SW 1271 (cell line): ENCODE data around the gene ID4.

Source experiments
- DNase-seq, 2 experiments: peaks; one replicate each; lab custom pipeline; 2025; lab: John Stamatoyannopoulos, UW

The ID4 gene, protein sequence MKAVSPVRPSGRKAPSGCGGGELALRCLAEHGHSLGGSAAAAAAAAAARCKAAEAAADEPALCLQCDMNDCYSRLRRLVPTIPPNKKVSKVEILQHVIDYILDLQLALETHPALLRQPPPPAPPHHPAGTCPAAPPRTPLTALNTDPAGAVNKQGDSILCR

DNA sequence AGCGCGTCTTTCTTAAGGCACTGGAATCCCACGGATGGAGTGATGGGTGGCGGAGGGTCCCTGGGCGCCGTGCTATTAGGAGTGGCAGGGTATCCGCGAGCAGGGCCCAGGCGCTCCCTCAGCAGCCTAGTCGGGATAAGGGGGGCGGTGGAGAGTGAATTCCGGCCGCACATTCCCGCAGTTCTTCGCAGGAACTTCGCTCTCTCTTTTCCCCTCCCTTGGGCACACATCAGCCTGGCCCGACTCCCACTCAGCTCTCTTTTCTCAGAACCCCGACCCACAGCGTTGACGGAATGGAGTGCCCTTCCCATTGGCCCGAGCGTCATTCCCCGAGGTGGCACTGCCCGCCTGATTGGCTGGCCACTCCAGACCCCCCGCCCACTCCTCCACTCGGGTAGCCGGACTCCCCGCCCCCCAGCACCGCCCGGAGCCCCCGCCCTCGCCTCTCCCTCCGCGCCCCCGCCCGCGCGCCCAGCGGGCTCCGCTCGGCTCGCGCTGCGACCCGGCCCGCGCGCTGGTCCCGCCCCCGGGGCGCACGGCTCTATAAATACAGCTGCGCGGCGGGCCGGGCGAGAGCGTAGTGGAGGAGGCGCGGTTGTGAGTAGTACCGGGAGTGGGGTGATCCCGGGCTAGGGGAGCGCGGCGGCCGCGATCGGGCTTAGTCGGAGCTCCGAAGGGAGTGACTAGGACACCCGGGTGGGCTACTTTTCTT, at the start of gene ID4:
Gene ID4 (plus strand): TSS at position 572 of the 712 bp plus-strand sequence. CDS start 385 bp downstream, outside the sequence.
- no peak for DNase-seq

DNA sequence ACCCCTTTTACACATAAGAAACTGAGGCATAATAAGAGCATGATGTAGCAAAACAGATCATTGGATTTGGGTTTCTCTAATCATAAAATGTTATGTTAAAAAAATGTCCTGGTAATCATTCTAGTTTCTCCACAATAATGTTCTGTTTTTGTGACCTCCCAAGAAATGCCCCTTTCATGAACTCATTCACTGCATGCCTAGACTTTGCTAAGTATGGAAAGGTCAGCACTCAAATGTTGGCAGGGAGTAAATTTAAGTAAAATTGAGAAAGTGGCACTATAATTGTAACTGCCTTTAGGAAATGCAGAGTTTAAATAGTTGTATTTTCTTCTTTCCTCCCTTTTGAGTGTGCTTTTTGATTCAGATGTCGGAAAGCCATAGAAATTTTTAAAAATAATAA, 48.5 kb upstream of the ID4 start:
- no peak for DNase-seq

DNA sequence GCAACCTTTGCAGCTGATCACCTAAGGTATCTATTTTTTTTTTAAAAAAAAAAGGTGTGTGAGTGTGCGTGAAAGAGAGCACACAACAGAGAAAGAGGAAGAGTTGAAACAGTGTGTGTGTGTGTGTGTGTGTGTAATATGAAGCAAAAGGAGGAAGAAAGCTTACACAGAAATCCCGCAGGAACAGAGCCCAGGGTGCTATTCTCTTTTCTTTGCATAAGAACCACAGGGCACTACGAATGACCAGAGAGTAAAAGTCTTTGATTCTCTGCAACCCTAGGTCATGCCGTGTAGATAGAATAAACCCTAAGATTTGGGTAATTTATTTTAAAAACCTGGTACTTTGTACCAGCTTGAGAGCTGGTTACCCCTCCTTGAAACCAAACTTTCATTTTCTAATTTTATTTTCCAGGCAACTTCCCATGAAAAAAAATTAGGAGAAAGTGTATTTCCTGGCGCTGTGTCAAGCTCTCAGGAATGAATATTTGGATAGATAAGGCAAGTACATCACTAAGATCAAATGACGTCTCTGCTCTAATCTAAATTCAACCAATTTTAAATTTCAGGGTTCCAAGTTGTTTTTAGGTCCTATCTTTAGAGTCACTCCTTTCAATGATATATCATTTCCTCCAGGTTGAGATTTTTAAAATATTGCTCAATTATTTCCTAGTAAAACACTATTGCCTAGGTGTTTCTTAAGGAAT, 47.9 kb upstream of the ID4 start:
- no peak for DNase-seq

DNA sequence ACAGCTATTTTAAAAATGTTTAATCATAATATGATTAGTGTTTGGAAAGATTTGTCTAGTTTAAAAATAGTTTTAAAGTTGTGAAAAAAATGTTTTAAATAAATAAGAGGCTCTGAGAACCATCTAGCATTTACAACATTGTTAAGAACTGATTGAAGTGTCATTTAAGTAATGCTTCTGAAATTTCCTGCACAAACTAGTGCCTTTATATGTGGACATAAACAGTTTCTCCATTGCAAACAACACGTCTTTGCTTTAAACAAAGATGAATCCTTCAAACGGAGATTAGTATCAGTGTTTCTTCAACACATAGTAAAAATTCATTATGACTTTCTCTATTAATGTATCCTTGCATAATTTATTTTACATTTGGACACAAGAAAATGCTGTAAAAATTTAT, 45.9 kb upstream of the ID4 start:
- DNase-seq: no peak

DNA sequence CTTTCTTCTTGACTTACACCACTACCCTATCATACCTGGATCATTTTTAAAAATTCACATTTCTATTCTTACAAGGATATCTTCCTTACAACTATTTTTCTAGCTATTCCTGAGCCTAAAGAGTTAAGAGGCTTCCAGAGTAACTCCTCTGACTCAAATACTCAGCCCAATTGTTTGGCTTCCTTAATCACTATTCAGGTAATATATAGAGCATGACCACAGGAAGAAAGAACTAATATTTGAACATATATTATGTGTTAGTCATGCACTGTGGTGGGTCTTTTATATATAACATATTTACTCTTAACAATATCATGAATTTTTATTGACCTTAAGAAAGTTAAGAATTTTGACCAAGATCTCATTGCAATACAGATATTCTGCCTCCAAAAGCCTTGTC, 42.0 kb upstream of the ID4 start:
- no peak for DNase-seq

DNA sequence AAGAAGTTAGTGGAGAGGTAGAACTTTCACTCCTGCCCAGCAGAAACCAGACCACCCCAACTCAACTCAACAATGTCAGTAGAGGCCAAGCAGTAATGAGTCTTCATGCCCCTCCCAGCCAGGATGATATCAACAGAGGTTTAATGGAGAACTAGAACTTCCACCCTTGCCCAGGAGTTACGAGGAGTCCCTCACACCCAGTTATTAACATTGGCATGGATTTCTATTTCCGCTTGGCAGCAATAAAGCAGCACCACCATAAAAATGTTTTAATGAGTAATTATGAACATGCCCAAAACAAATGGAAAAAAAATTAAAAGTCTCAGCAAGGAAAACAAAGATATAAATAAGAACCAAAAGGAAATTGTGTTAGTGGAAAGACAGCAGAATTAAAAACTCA, 40.7 kb upstream of the ID4 start:
- DNase-seq: no peak

DNA sequence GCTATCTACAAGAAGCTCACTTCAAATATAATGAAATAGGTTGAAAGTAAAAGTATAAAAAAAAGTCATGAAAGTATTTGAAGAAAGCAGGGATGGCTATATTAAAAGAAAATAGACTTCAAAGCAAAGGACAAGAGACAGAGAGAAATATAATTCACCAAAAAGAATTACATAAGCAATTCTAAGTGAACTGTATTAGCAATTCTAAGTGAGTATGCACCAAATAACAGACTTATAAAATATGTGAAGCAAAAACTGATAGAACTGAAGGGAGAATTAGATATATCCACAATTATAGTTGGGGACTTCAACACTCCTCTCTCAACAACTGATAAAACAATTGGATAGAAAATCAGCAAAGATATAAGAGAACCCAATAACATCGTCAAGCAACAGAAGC, 38.8 kb upstream of the ID4 start:
- no peak for DNase-seq

DNA sequence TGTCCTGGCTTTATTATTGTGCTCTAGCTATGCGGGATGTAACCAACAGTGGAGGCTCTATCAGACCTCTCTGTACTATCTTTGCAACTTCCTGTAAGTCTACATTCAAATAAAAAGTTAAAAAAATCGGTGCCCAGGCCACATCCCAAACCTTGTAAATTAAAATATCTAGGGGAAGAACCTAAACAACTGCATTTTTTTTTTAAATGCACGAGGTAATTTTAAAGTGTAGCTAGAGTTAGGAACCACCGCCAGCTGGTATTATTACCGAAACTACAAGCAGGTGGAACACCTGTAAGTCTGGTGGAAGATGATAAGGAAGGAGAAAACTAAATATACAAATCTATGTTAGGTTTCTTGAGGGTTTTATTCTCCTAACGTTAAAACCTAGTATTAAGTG, 34.5 kb upstream of the ID4 start:
- no peak for DNase-seq

DNA sequence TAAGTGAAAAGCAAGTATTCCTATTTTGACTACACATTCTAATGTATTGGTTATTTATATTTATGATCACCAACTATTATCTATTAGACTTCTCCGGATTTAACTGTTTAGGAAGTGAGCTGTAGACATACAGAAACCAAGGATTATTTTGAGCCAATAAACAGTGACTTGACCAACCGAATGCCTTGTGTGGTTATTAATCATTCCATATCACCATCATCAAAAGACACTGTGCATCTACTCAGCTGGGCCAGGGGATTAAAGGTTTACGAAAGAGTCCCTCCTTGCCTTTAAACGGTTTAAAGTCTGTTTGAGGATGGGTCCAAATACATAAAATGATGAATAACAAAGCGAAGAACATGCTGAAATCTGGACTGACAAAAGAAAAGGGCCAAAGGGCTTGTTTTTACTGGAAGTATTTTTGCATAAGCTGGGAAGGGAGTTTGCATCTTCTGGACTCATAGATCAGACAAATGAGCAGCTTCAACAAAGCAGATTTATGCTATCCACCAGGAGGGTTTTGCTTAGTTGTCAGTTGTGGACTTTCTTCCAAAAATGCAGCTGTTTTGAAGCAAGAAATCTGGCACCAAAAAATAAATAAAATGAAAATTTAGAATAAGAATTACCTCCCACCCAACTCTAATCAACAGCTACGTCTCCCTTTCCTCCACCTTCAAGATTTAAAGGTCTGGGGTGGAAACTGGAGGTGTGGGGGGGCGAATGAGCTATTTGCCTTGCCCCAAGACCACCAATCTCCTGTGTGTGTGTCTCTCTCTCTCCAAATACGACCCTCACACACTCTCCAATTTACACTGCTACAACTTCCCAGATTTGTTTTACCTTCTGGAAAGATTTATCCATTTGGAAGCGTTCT, 33.6 kb upstream of the ID4 start:
- DNase-seq: no peak

DNA sequence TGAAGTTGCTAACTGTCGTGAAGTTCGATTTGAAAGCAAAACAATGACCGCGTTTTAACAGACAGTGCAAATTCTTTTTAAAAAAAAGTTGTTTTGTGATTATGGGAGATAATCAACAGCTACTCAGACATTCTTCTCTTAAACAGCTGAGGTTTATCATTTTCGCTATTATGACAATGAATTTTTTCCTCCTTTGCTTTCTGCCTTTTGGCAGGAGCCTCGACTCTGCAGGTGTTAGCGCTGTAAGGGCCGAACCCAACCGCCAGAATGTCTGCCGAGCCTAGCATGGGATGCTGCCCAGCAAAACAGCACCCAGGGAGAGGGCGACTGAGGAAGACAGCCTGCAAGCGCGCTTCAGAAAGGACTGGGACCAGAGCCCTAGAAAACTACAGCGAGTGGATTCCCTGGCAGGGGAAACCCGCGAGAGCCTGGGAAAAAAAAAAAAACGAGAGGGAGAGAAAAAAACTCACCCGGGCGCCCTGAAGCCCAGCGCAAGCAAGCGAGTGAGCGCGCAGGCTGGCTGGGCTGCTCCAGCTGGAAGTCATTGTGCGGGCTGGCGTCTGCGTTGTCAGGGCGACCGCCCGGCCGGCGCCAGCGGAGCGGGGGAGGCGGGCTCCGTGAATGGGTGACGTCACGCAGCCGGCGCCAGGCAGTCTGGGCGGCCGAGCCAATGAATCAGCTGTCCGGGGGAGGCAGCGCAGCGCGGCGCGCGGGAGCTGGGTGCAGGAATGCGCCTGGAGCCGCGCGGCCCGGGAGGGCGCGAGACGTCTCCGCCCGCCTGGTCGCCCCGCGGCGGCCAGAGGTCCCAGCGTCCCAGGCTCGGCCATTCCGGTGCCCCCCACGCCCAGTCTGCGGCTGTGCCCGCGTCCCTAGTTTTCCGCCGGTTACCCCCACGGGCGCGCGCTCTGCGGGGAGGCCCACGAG, 32.7 kb upstream of the ID4 start:
- peak; percentile 66 to 94 for DNase-seq

DNA sequence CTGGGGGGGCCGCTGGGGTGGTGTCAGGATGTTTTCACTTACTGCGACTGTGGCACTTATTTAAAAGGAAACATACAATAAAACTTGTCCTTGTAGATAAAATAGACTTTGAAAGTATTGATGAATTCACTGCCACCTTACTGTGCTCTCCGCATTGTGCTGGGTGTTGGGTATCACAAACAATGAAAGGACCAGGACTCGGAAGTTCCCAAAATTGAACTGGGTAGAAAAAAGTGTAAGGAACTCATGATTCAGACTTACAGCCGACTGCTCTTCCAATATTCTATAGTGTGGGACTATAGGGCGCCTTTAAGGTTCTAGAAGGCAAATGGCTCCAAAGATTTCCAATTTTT, 32.1 kb upstream of the ID4 start:
- peak in 1 of 2 experiments; percentile 39 for DNase-seq

DNA sequence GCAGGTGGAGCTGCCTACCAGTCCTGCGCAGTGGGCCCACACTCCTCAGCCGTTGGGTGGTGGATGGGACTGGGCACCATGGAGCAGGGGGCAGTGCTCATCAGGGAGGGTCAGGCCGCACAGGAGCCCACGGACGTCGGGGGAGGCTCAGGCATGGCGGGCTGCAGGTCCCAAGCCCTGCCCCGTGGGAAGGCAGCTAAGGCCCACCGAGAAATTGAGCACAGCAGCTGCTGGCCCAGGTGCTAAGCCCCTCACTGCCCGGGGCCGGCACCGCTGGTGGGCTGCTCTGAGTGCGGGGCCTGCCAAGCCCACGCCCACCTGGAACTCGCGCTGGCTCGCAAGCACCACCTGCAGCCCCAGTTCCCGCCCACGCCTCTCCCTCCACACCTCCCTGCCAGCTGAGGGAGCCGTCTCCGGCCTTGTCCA, 30.2 kb upstream of the ID4 start:
- no peak for DNase-seq

DNA sequence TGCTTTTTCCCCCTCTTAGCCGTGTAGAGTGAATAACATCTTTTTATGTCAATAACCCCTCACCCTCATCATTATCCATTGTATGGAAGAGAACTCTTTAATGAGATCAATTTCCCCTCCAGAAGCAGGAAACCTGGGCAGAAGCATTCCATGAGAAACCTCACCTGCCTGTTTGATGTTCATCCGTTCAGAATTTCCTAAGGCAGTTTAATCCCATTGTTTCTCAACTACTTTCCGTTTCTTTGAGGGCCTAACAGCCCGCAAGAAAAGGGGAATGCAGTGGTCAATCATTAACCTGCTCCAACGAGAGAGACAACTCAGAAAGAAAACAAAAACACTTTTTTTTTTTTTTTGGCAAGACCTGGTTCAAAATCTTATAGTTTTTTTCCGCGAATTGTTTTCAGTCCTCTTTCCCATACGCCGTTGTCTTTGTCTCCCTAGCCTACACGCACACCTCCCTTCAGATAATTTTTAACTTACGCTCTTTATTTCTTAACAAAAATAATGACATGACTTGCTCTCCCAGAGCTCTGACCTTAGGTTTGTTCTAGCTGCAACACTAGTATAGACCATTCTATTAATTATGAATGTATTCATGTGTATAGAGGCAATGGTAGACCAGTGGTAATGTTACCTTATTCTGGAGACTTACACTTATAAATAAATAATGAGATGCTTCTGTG, 25.6 kb upstream of the ID4 start:
- no peak for DNase-seq

DNA sequence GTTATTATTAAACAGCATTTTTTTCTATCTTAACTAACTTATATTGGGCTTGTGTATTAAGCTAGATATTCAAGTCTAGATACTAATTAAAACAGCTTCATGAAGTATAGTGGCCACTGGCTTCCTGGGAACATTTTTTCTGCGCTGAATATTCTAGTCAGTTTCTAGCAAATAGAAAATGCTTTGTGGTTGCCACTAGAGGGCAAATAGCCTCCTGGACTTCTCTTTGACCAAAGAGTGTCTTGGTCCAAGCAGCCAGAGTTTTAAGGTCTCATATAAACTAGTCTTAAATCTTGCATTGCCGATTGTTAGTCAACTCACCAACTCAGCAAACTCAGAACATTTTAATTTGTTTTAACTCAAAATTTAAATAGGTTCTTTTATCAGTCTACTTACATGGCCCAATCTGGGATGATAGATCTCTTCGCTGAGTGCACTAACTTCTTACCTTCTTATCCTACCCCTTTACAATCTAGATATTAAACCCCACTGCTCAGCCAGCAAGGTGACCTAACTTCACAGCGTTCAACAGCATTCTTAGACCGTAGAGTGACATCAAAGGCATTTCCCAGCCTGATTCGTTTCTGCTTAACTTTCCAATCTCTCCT, 24.6 kb upstream of the ID4 start:
- peak in 1 of 2 experiments; percentile 46 for DNase-seq

DNA sequence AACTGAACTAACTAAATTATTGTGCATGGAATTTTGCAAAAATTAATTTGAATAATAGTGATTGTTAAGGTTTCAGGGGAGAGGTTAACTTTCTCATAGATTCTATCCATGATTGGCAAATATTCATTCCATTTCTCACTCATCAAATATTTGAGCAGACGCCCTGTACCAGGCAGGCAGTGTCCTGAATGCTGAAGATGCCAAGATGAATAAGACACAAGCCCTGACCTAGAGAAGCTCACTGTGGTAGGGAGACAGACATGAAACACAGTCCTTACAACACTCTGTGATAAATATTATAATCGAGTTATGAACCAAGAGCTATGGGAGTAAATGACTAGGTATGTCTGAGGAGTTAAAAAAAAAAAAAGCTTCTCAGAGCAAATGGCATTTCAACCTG, 18.4 kb upstream of the ID4 start:
- DNase-seq: no peak

DNA sequence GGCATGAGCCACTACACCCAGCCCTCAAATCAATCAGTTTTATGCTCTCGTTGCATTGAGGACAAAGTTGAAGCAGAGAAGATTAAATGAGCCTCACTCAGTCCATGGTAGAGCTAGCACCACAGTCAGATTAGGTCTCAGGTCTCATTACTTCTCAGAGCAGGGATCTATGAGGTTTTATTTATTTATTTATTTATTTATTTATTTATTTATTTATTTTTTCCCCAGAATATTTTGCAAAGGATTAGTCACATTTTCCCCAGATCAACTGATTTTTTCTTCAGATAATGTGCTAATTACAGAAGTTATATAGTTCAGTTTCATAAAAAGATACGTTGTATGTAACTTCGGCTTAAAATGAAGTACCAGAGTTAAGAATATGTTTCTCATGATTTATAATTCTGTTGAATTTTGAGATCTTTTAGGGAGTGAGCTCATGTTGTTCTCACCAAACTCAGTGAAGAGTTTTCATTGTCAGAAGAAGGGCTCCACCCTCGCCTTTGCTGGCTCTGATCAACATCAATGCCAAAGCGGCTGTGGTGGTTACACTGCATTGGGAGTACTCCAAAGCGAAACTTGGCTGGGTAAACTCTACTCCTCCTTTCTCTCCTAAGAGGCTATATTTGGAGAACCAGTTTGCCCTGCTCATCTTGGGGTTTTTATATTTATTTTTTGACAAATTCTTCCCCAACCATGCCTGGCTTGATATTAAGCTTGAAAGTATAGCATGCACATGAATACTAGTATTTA, 12.9 kb upstream of the ID4 start:
- no peak for DNase-seq

DNA sequence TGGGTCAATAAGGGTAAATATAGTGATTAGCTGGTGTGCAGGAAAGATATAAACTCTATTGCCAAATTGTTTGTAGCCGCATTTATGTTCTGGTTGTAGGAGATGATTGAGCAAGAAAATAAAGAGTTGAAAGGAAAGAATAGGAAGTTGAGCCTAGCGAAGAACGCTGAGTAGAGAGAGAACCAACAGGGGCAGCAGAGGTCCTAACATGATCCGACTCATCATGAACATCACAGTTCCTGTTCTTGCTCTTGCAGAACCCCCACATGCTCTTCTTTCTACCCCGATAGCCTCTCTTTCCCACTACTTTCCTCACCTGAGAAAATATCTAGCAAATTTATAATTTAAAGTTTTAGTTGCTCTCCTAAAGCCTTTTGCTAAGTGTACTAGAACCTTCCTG, 9.9 kb upstream of the ID4 start:
- no peak for DNase-seq

DNA sequence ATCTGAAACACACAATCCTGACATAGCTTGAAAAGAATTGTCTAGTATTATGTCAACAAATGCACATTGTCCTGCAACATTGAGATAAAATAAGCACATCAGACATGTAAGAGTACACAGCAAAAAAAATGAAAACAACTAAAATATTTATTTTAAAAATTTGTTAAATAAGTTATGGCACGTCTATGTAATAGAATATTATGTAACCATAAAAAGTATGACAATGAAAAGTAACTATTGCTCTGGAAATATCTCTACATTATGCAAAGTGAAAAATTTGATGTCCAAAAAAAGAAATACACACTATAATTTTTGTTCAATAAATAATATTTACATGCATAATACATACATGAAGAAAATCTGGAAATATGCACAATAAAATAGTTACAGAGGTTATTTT, 9.3 kb upstream of the ID4 start:
- no peak for DNase-seq

DNA sequence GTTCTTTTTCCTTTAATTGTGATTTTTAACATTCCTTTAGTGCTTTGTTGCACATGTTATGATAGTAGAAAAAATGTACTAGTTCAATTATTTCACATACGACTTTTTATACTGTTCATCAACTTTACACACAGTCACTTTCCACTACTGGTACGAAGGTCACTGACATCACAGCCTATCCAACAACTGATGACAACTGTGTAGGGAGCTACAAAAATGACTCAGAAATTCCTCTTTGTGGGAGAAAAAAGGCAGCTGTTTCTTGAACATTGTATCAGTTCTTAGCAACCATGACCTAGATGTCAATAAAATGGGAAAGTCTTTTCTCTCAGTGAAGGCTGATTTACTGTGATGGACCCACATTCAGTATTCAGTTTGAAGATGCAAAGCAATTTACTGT, 7.0 kb upstream of the ID4 start:
- DNase-seq: no peak

DNA sequence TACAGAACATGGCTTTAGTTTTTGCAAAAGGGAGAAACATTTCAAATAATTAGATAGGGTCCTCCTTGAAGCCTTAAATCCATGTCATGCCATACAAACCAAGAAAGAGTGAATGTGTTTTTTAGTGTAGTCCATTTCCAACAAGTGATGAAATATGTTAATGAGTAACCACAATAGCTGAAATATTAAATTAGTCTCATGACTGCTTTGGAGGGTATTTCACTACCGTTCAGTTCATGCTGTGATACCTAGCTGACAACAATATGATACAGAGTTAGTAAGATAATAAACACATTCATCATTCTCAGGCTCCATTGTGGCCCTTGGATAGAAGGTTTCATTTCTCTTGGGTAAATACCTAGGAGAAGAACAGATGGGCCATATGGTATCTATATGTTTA, 5.8 kb upstream of the ID4 start:
- no peak for DNase-seq
